ENCODE measurements around the gene NDUFS6.

Gene NDUFS6

DNA sequence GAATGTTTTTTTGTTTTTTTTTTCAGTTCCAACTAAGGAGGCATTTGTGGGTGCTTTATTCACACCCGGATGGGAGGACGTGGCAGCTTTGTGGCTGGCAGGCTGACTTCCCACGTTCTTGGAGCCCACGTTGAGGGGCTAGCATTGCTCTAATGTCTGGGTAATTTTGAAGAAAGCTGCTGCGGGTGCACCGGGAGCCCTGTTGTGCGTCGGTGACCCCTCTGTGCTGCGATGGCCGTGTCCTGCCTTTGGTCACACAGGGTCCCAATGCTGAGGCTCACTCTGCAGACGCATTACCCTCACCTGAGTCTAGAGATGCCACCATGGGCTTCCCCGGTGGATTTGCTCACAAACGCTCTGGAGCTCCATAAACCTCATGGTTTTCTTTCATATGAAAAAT lies 34.2 kb downstream of the NDUFS6 start (continued):
- TF ChIP-seq OSR2 (tag by site-specific recombination; IDR thresholded peaks at IDR 0.05) (no peak), ZNF792 (tag by site-specific recombination; IDR thresholded peaks at IDR 0.05) (no peak), ZNF26 (tag by site-specific recombination; IDR thresholded peaks at IDR 0.05) (no peak), ZBTB8A (tag by site-specific recombination; IDR thresholded peaks at IDR 0.05) (no peak), ZNF660 (tag by site-specific recombination; IDR thresholded peaks at IDR 0.05) (no peak), ZNF114 (tag by site-specific recombination; IDR thresholded peaks at IDR 0.05) (no peak), ZNF133 (tag by site-specific recombination; IDR thresholded peaks at IDR 0.05) (no peak)

GRCh38 chr5:1836176-1836890 lies 35.1 kb downstream of the NDUFS6 start:
- Histone ChIP-seq H3K27ac (ENCODE audit: extremely low read depth, low read depth, low read length) (no peak overlapping the region), H3K9me3 (ENCODE audit: control insufficient read depth, insufficient read depth, low read depth, low read length) (no peaks in the 10 kb centered on the region), H3K36me3 (ENCODE audit: control insufficient read depth in 2 of 2, insufficient read depth in 1 of 2, low read length in 2 of 2) (no peaks in the 10 kb centered on the region), H3K4me3 (ENCODE audit: low read depth, low read length) (no peak overlapping the region), H3K4me1 (ENCODE audit: control insufficient read depth, insufficient read depth, low read length) (no peaks in the 10 kb centered on the region)
- ChIA-PET POLR2A (no interaction called here), CTCF (no interaction called here)
- TF ChIP-seq ZNF785 (tag by site-specific recombination; IDR thresholded peaks at IDR 0.05), result no peak
- no peak for TF ChIP-seq ZNF157 (tag by site-specific recombination; IDR thresholded peaks at IDR 0.05)
- no peak for TF ChIP-seq ZNF692 (tag by site-specific recombination; IDR thresholded peaks at IDR 0.05)
- TF ChIP-seq ELK4 (IDR thresholded peaks at IDR 0.05; ENCODE audit: borderline replicate concordance, low read depth, low read length), result no peak
- no peak for TF ChIP-seq ZNF677 (tag by site-specific recombination; IDR thresholded peaks at IDR 0.05)
- TF ChIP-seq ZNF654 (tag by site-specific recombination; IDR thresholded peaks at IDR 0.05; ENCODE audit: low read depth), result no peak
- TF ChIP-seq, protein P1, sequence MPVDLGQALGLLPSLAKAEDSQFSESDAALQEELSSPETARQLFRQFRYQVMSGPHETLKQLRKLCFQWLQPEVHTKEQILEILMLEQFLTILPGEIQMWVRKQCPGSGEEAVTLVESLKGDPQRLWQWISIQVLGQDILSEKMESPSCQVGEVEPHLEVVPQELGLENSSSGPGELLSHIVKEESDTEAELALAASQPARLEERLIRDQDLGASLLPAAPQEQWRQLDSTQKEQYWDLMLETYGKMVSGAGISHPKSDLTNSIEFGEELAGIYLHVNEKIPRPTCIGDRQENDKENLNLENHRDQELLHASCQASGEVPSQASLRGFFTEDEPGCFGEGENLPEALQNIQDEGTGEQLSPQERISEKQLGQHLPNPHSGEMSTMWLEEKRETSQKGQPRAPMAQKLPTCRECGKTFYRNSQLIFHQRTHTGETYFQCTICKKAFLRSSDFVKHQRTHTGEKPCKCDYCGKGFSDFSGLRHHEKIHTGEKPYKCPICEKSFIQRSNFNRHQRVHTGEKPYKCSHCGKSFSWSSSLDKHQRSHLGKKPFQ (tag by site-specific recombination; IDR thresholded peaks at IDR 0.05), result no peak
- TF ChIP-seq, protein P2, sequence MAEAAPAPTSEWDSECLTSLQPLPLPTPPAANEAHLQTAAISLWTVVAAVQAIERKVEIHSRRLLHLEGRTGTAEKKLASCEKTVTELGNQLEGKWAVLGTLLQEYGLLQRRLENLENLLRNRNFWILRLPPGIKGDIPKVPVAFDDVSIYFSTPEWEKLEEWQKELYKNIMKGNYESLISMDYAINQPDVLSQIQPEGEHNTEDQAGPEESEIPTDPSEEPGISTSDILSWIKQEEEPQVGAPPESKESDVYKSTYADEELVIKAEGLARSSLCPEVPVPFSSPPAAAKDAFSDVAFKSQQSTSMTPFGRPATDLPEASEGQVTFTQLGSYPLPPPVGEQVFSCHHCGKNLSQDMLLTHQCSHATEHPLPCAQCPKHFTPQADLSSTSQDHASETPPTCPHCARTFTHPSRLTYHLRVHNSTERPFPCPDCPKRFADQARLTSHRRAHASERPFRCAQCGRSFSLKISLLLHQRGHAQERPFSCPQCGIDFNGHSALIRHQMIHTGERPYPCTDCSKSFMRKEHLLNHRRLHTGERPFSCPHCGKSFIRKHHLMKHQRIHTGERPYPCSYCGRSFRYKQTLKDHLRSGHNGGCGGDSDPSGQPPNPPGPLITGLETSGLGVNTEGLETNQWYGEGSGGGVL (tag by site-specific recombination; IDR thresholded peaks at IDR 0.05), result no peak
- no peak for TF ChIP-seq GLI2 (tag by site-specific recombination; IDR thresholded peaks at IDR 0.05; ENCODE audit: borderline replicate concordance, low read depth)
- no peak for TF ChIP-seq ZNF549 (tag by site-specific recombination; IDR thresholded peaks at IDR 0.05)
- TF ChIP-seq ZNF626 (tag by site-specific recombination; IDR thresholded peaks at IDR 0.05), result no peak
- TF ChIP-seq ZNF394 (tag by site-specific recombination; IDR thresholded peaks at IDR 0.05; ENCODE audit: borderline replicate concordance), result no peak
- TF ChIP-seq ZNF701 (tag by site-specific recombination; IDR thresholded peaks at IDR 0.05), result no peak
- no peak for TF ChIP-seq KLF9 (tag by site-specific recombination; IDR thresholded peaks at IDR 0.05; ENCODE audit: low read depth)
